ENCODE data around the gene CCDC85B.
A peak's percentile ranks its signal among the peaks of the same experiment; 100 is the strongest.

CCDC85B gene

DNA sequence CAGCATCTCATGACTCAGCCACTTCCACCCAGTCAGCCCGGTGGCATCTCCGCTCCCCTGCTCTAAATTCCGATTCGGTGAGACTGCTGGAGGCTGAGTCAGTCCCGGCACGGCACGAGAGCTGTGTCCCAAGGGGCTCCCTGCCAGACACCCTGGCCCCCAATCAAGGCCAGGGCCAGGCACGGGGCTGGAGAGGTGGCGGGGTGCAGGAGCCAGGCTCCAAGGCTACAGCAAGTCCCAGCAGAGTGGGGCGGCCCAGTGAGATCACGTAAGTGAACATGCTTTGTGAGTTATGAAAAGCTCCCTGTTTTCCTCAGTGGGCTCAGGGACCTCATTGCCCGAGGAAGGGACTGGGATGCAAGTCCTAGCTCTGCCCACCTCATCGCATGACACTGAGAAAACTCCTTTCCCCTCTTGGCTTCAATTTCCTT, 25.4 kb downstream of the CCDC85B start:
- TF ChIP-seq, protein P1, sequence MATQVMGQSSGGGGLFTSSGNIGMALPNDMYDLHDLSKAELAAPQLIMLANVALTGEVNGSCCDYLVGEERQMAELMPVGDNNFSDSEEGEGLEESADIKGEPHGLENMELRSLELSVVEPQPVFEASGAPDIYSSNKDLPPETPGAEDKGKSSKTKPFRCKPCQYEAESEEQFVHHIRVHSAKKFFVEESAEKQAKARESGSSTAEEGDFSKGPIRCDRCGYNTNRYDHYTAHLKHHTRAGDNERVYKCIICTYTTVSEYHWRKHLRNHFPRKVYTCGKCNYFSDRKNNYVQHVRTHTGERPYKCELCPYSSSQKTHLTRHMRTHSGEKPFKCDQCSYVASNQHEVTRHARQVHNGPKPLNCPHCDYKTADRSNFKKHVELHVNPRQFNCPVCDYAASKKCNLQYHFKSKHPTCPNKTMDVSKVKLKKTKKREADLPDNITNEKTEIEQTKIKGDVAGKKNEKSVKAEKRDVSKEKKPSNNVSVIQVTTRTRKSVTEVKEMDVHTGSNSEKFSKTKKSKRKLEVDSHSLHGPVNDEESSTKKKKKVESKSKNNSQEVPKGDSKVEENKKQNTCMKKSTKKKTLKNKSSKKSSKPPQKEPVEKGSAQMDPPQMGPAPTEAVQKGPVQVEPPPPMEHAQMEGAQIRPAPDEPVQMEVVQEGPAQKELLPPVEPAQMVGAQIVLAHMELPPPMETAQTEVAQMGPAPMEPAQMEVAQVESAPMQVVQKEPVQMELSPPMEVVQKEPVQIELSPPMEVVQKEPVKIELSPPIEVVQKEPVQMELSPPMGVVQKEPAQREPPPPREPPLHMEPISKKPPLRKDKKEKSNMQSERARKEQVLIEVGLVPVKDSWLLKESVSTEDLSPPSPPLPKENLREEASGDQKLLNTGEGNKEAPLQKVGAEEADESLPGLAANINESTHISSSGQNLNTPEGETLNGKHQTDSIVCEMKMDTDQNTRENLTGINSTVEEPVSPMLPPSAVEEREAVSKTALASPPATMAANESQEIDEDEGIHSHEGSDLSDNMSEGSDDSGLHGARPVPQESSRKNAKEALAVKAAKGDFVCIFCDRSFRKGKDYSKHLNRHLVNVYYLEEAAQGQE (IDR thresholded peaks at IDR 0.05; ENCODE audit: low read depth) = no peak
- TF ChIP-seq TCF12 (IDR thresholded peaks at IDR 0.05; ENCODE audit: low read depth) = peak; percentile 84
- TF ChIP-seq, protein P2, sequence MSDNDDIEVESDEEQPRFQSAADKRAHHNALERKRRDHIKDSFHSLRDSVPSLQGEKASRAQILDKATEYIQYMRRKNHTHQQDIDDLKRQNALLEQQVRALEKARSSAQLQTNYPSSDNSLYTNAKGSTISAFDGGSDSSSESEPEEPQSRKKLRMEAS (IDR thresholded peaks at IDR 0.05) = 0 out of 2 replicates have a peak, but pooled peaks have one; percentile 47
- no peak for TF ChIP-seq ZBTB7A (IDR thresholded peaks at IDR 0.05; ENCODE audit: low read depth)
- TF ChIP-seq FOXM1 (IDR thresholded peaks at IDR 0.05; ENCODE audit: borderline replicate concordance, low read depth) = 0 out of 2 replicates have a peak, but pooled peaks have one; percentile 29
- TF ChIP-seq, protein P3, sequence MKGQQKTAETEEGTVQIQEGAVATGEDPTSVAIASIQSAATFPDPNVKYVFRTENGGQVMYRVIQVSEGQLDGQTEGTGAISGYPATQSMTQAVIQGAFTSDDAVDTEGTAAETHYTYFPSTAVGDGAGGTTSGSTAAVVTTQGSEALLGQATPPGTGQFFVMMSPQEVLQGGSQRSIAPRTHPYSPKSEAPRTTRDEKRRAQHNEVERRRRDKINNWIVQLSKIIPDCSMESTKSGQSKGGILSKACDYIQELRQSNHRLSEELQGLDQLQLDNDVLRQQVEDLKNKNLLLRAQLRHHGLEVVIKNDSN (IDR thresholded peaks at IDR 0.05) = no peak
- no peak for TF ChIP-seq RAD21 (IDR thresholded peaks at IDR 0.05; ENCODE audit: low read depth)
- peak; percentile 91 for TF ChIP-seq TEAD4 (IDR thresholded peaks at IDR 0.05)
- peak; percentile 71 for TF ChIP-seq NFIC (IDR thresholded peaks at IDR 0.05)
- peak; percentile 83 for TF ChIP-seq EP300 (IDR thresholded peaks at IDR 0.05; ENCODE audit: borderline replicate concordance)
- no peak for TF ChIP-seq CREB1 (IDR thresholded peaks at IDR 0.05; ENCODE audit: low read depth)

DNA sequence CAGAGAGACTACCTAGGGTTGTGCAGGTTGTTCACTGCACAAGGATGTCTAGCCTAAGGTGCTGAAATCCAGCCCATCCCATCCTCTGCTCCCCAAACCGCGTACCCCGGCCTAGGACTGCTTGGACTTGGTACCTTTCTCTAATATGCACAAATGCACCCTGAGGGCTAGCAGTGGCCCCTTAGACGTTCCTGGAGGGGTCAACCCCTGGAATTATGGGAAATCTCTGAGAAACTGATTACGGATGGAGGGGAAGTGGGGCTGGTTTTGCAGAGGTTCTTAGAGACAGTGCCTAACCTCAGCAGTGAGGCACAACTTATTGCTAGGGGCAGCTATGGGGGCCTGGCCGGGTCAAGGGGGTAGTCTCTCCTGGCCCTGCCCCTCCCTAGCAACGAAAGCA, 25.9 kb downstream of the CCDC85B start:
- TF ChIP-seq TAF1 (IDR thresholded peaks at IDR 0.05; ENCODE audit: low read depth) (no peak), RAD21 (IDR thresholded peaks at IDR 0.05; ENCODE audit: low read depth) (no peak), EGR1 (IDR thresholded peaks at IDR 0.05) (no peak), TEAD4 (IDR thresholded peaks at IDR 0.05) (no peak), NFIC (IDR thresholded peaks at IDR 0.05) (no peak), EP300 (IDR thresholded peaks at IDR 0.05; ENCODE audit: borderline replicate concordance) (no peak), CEBPB (IDR thresholded peaks at IDR 0.05) (no peak), FOXM1 (IDR thresholded peaks at IDR 0.05; ENCODE audit: borderline replicate concordance, low read depth) (no peak)
- TF ChIP-seq, protein P3 (IDR thresholded peaks at IDR 0.05) = no peak
- TF ChIP-seq, protein P1 (IDR thresholded peaks at IDR 0.05; ENCODE audit: low read depth) = no peak
- TF ChIP-seq, protein P2 (IDR thresholded peaks at IDR 0.05) = no peak

DNA sequence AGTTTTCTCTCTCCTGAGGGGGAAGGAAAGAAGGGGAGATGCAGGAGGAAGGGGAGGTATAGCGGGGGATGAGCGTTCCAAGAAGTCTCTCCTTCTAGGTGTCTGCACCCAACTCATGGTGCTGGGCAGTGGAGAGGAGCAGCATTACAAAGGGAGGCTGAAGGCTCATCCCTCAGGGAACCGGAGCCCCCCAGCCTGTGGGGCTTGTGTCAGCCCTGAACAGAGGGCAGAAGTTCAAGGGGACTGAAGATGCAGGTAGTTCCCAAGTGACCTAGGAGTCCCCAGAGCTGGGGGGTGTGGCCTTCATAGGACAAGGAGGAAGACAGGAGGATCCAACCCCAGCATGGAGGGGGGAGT, 26.6 kb downstream of the CCDC85B start:
- TF ChIP-seq YY1 (IDR thresholded peaks at IDR 0.05; ENCODE audit: low read depth) = no peak

DNA sequence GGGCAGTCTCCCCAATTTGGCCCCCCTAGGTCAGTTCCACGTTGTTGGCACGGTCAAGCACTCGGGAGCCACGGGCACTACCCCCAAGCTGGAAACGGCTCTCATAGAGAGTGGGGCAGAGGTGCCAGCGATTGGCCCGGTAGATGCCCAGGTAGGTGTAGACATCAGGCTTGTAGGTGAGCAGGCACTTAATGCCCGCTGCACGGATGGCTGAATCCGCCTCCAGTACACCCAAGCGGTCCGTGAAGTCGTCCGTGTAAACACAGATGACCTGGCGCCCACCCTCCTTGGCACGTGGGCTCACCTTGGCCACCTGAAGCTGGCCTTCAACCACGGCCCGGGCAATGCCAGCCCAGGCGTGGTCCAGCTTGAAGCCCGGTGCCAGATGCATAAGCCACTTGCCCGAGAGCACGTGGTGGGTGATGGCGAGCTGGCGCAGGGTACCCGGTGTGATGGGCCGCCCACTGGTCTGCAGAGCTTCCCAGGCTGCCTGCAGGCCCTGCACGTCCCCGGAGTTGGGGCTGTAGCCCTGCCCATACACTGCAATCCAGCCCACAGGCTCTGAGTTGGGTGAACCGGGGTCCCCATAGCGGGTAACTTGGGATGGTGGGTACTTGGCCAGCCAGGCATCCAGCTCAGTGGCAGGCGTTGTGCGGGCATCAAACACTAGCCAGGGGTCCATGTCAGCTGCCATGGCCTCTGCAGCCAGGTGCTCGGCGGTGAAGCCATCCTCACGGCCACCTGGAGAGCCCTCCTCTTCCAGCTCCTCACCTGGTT, 27.1 kb downstream of the CCDC85B start:
- no peak for TF ChIP-seq CREB1 (IDR thresholded peaks at IDR 0.05; ENCODE audit: low read depth)
- TF ChIP-seq, protein P1 (IDR thresholded peaks at IDR 0.05; ENCODE audit: low read depth) = no peak
- no peak for TF ChIP-seq CEBPB (IDR thresholded peaks at IDR 0.05)
- TF ChIP-seq, protein P2 (IDR thresholded peaks at IDR 0.05) = no peak
- TF ChIP-seq EGR1 (IDR thresholded peaks at IDR 0.05) = no peak
- TF ChIP-seq TAF1 (IDR thresholded peaks at IDR 0.05; ENCODE audit: low read depth) = no peak
- no peak for TF ChIP-seq TEAD4 (IDR thresholded peaks at IDR 0.05)
- no peak for TF ChIP-seq EP300 (IDR thresholded peaks at IDR 0.05; ENCODE audit: borderline replicate concordance)
- no peak for TF ChIP-seq FOXM1 (IDR thresholded peaks at IDR 0.05; ENCODE audit: borderline replicate concordance, low read depth)
- no peak for TF ChIP-seq NFIC (IDR thresholded peaks at IDR 0.05)
- no peak for TF ChIP-seq TCF12 (IDR thresholded peaks at IDR 0.05; ENCODE audit: low read depth)
- TF ChIP-seq, protein P3 (IDR thresholded peaks at IDR 0.05) = no peak
- TF ChIP-seq YY1 (IDR thresholded peaks at IDR 0.05; ENCODE audit: low read depth) = no peak
- no peak for TF ChIP-seq RAD21 (IDR thresholded peaks at IDR 0.05; ENCODE audit: low read depth)
- TF ChIP-seq ZBTB7A (IDR thresholded peaks at IDR 0.05; ENCODE audit: low read depth) = no peak
